ENCODE measurements around the gene GTF3C5. TPM values are rescaled to one million over a fixed set of nuclear protein-coding genes. Genes with fewer than 3 reads are reported as not detected.

The GTF3C5 gene
- total and polyA plus RNA-seq, 9 of the 15 experiments (the other 6 are each of a cell fraction or from before 2014, with no cell fraction given), result 3.8 to 118 (median 83.7) TPM

GRCh38 chr9:132998831-132999635, 31.8 kb upstream of the GTF3C5 start (continued):
- TF ChIP-seq REST (IDR thresholded peaks at IDR 0.05; ENCODE audit: borderline replicate concordance) (no peak), REST (CRISPR knock-in tag; IDR thresholded peaks at IDR 0.05; ENCODE audit: low read depth) (no peak), ZNF76 (CRISPR knock-in tag; IDR thresholded peaks at IDR 0.05; ENCODE audit: borderline replicate concordance) (no peak), CREB5 (CRISPR knock-in tag; IDR thresholded peaks at IDR 0.05) (no peak), TAF7 (tag; IDR thresholded peaks at IDR 0.05) (no peak), CAMTA2 (CRISPR knock-in tag; conservative IDR thresholded peaks at IDR 0.05) (no peak), ZNF165 (CRISPR knock-in tag; IDR thresholded peaks at IDR 0.05; ENCODE audit: borderline replicate concordance) (no peak), FOXJ2 (tag; IDR thresholded peaks at IDR 0.05) (no peak), L3MBTL2 (IDR thresholded peaks at IDR 0.05) (peak; percentile 48; the same call in 1 of the 2 replicates), ARID3B (CRISPR knock-in tag; IDR thresholded peaks at IDR 0.05; ENCODE audit: borderline replicate concordance) (no peak; the same call in 1 of the 2 replicates), ZBTB43 (CRISPR knock-in tag; IDR thresholded peaks at IDR 0.05) (no peak), ZNF584 (CRISPR knock-in tag; IDR thresholded peaks at IDR 0.05; ENCODE audit: low read depth) (no peak), CBFB (CRISPR knock-in tag; IDR thresholded peaks at IDR 0.05) (no peak), HDAC1 (IDR thresholded peaks at IDR 0.05) (peak in 1 of 2 experiments; percentile 92; a peak in 2 of 4 replicates), ESRRA (IDR thresholded peaks at IDR 0.05; ENCODE audit: borderline replicate concordance, low read depth) (no peak)
